Activated CD4-positive, alpha-beta T cell treated with anti-CD3 and anti-CD28 coated beads for 36 hours (primary cell): Measurements from ENCODE around the gene TMEM86B. TPM values are rescaled to one million over a fixed set of nuclear protein-coding genes. Genes with fewer than 3 reads are reported as not detected.
"Not testable (repeated sequence)": the region's sequence is repeated elsewhere in the genome, so short reads cannot be mapped to it uniquely, and the experiment has no call there.

ENCODE experiments used
- ATAC-seq: fragments of 200-7000 bp; cut with Tn5 transposase; one replicate; pipeline ENCODE4 v1.10.0; 2021; ENCODE audit warnings: mild to moderate bottlenecking, moderate library complexity
- CTCF ChIA-PET: fragments of 350-600 bp; sonication (Branson Sonifier 250); formaldehyde crosslinking; loops from one replicate; lab custom pipeline; 2021; ENCODE audit warnings: antibody characterized with exemption; lab: Charles Lee
- POLR2A ChIA-PET: fragments of 350-600 bp; sonication (Branson Sonifier 250); formaldehyde crosslinking; loops from one replicate; lab custom pipeline; 2021; ENCODE audit warnings: antibody characterized with exemption, inconsistent platforms; lab: Charles Lee
- DNase-seq: peaks from one replicate; pipeline ENCODE4 v3.0.0-alpha.2; 2020
- H3K27ac Mint-ChIP-seq: one replicate; pipeline ENCODE4 v1.8.0; 2021; ENCODE audit warnings: mixed read lengths
- H3K27me3 Mint-ChIP-seq: one replicate; pipeline ENCODE4 v1.8.0; 2021; ENCODE audit warnings: mixed read lengths
- H3K36me3 Mint-ChIP-seq: one replicate; pipeline ENCODE4 v1.8.0; 2021; ENCODE audit warnings: low read depth, mixed read lengths
- H3K4me1 Mint-ChIP-seq: one replicate; pipeline ENCODE4 v1.8.0; 2021; ENCODE audit warnings: mixed read lengths
- H3K4me3 Mint-ChIP-seq: one replicate; pipeline ENCODE4 v1.8.0; 2021; ENCODE audit warnings: mild to moderate bottlenecking, moderate library complexity, mixed read lengths
- H3K9me3 Mint-ChIP-seq: one replicate; pipeline ENCODE4 v1.8.0; 2021; ENCODE audit warnings: low read depth, mixed read lengths
- intact Hi-C, 2 experiments: fragments of 100-400 bp; cut with DNase I in 1 of 2; cut with micrococcal nuclease in 1 of 2; formaldehyde crosslinking; loops; one replicate each; pipeline versions ENCODE4 v1.14.2 to v1.15.1; 2022 to 2024; cut with DNase I, micrococcal nuclease
- total RNA-seq, 2 experiments: library from RNA; stranded (reverse); gene quantifications; one replicate each; pipeline ENCODE4 v1.2.3, GENCODE V29; 2021

Gene TMEM86B
- total RNA-seq, 2 experiments from 2014 or later: 4.9 to 9.0 TPM

GRCh38 chr19:55212447-55212846 lies 16.1 kb downstream of the TMEM86B start:
- Mint-ChIP-seq H3K4me1 (peaks cover 11% of the 10 kb centered on the region), H3K27ac (no peak overlapping the region), H3K9me3 (peaks cover 6% of the 10 kb centered on the region), H3K36me3 (peaks cover 3% of the 10 kb centered on the region), H3K27me3 (peaks cover 29% of the 10 kb centered on the region), H3K4me3 (no peak overlapping the region)
- DNase-seq (peak; percentile 78), ATAC-seq (no peak)
- intact Hi-C loops: loop anchor here in 1 of 2 experiments (2.0 kb wide), 1 partner anchor 206 kb away; no protein-coding TSS in a partner anchor
- CTCF ChIA-PET: interaction anchor here (0.6 to 0.7 kb wide), 2 partner anchors 48 to 290 kb away, joined by 3 read pairs; no protein-coding TSS in a partner anchor
- POLR2A ChIA-PET: interaction anchor here (0.6 to 0.7 kb wide), 2 partner anchors 264 to 292 kb away, joined by 3 read pairs; no protein-coding TSS in a partner anchor

GRCh38 chr19:55209693-55210472 lies 18.7 kb downstream of the TMEM86B start:
- ATAC-seq: no peak
- peaks cover 29% of the 10 kb centered on the region for H3K27me3 Mint-ChIP-seq
- H3K4me3 Mint-ChIP-seq: no peak overlapping the region
- POLR2A ChIA-PET: no interaction called here
- H3K4me1 Mint-ChIP-seq: peaks cover 2% of the 10 kb centered on the region
- DNase-seq: no peak
- no peak overlapping the region for H3K27ac Mint-ChIP-seq
- peaks cover 5% of the 10 kb centered on the region for H3K9me3 Mint-ChIP-seq
- CTCF ChIA-PET: no interaction called here
- peaks cover 3% of the 10 kb centered on the region for H3K36me3 Mint-ChIP-seq
- intact Hi-C loops: no loop called here

- no peak for ATAC-seq
- peaks cover 3% of the 10 kb centered on the region for H3K36me3 Mint-ChIP-seq
- H3K4me3 Mint-ChIP-seq: no peak within 1 kb of the TSS
- intact Hi-C loops: no loop called here
- H3K27me3 Mint-ChIP-seq: peaks cover 26% of the 10 kb centered on the region
- no peak within 1 kb of the TSS for H3K27ac Mint-ChIP-seq
- POLR2A ChIA-PET: interaction anchor here (0.5 kb wide), 1 partner anchor 16 kb away, joined by 4 read pairs; no protein-coding TSS in a partner anchor
- DNase-seq: no peak
- CTCF ChIA-PET: no interaction called here
- H3K4me1 Mint-ChIP-seq: peaks cover 2% of the 10 kb centered on the region
- H3K9me3 Mint-ChIP-seq: peaks cover 5% of the 10 kb centered on the region
Measured at GRCh38 chr19:55208880-55209692, 19.5 kb downstream of the TMEM86B start, which contains the start of gene PTPRH. TSS of gene PTPRH (minus strand) at chr19:55209501. CDS start at chr19:55209433, 68 bp downstream.

GRCh38 chr19:55206664-55207500 lies 21.7 kb downstream of the TMEM86B start:
- peaks cover 25% of the 10 kb centered on the region for H3K27me3 Mint-ChIP-seq
- DNase-seq (peak; percentile 76), ATAC-seq (peak; percentile 96)
- H3K4me3 Mint-ChIP-seq: no peak overlapping the region
- H3K4me1 Mint-ChIP-seq: peaks cover 2% of the 10 kb centered on the region
- no peaks in the 10 kb centered on the region for H3K36me3 Mint-ChIP-seq
- no peaks in the 10 kb centered on the region for H3K9me3 Mint-ChIP-seq
- intact Hi-C loops: no loop called here
- ChIA-PET POLR2A (no interaction called here), CTCF (no interaction called here)
- H3K27ac Mint-ChIP-seq: no peak overlapping the region

GRCh38 chr19:55202199-55202598 lies 26.4 kb downstream of the TMEM86B start:
- H3K9me3 Mint-ChIP-seq, H3K4me3 Mint-ChIP-seq, H3K36me3 Mint-ChIP-seq, ATAC-seq, DNase-seq, H3K4me1 Mint-ChIP-seq, POLR2A ChIA-PET, intact Hi-C loops, H3K27ac Mint-ChIP-seq, CTCF ChIA-PET: not testable (repeated sequence)
- H3K27me3 Mint-ChIP-seq: peaks cover 18% of the 10 kb centered on the region

- Mint-ChIP-seq H3K27ac (no peak overlapping the region), H3K9me3 (no peaks in the 10 kb centered on the region), H3K36me3 (no peaks in the 10 kb centered on the region), H3K27me3 (peaks cover 11% of the 10 kb centered on the region), H3K4me1 (no peaks in the 10 kb centered on the region), H3K4me3 (no peak overlapping the region)
- POLR2A ChIA-PET: no interaction called here
- ATAC-seq (no peak), DNase-seq (no peak)
- CTCF ChIA-PET: no interaction called here
- intact Hi-C loops: no loop called here
Measured at GRCh38 chr19:55199620-55200204, 28.9 kb downstream of the TMEM86B start.

GRCh38 chr19:55198651-55199050 lies 29.9 kb downstream of the TMEM86B start:
- DNase-seq: no peak
- intact Hi-C loops: no loop called here
- no peak overlapping the region for H3K27ac Mint-ChIP-seq
- H3K4me1 Mint-ChIP-seq: no peaks in the 10 kb centered on the region
- no peak overlapping the region for H3K4me3 Mint-ChIP-seq
- peaks cover 9% of the 10 kb centered on the region for H3K27me3 Mint-ChIP-seq
- ATAC-seq: no peak
- ChIA-PET CTCF (interaction anchor here (0.8 kb wide), 1 partner anchor 356 kb away, joined by 3 read pairs; no protein-coding TSS in a partner anchor), POLR2A (no interaction called here)
- no peaks in the 10 kb centered on the region for H3K36me3 Mint-ChIP-seq
- no peaks in the 10 kb centered on the region for H3K9me3 Mint-ChIP-seq

- CTCF ChIA-PET: interaction anchor here (0.7 kb wide), 1 partner anchor 296 kb away, joined by 3 read pairs; no protein-coding TSS in a partner anchor
Measured at GRCh38 chr19:55197528-55197927, 31.0 kb downstream of the TMEM86B start.

GRCh38 chr19:55196803-55197202 lies 31.8 kb downstream of the TMEM86B start:
- no peak for DNase-seq
- ChIA-PET CTCF (interaction anchor here (0.7 kb wide), 1 partner anchor 297 kb away, joined by 3 read pairs; no protein-coding TSS in a partner anchor), POLR2A (no interaction called here)
- no peak overlapping the region for H3K4me3 Mint-ChIP-seq
- no peaks in the 10 kb centered on the region for H3K9me3 Mint-ChIP-seq
- H3K27ac Mint-ChIP-seq: no peak overlapping the region
- H3K27me3 Mint-ChIP-seq: peaks cover 13% of the 10 kb centered on the region
- intact Hi-C loops: no loop called here
- H3K36me3 Mint-ChIP-seq: no peaks in the 10 kb centered on the region
- no peak for ATAC-seq
- no peaks in the 10 kb centered on the region for H3K4me1 Mint-ChIP-seq

More at GRCh38 chr19:55197528-55197927, 31.0 kb downstream of the TMEM86B start:
- H3K36me3 Mint-ChIP-seq: no peaks in the 10 kb centered on the region
- H3K4me1 Mint-ChIP-seq: no peaks in the 10 kb centered on the region
- POLR2A ChIA-PET: no interaction called here
- DNase-seq (no peak), ATAC-seq (peak; percentile 57)
- H3K9me3 Mint-ChIP-seq: no peaks in the 10 kb centered on the region
- H3K27ac Mint-ChIP-seq: no peak overlapping the region
- no peak overlapping the region for H3K4me3 Mint-ChIP-seq
- intact Hi-C loops: no loop called here
- peaks cover 13% of the 10 kb centered on the region for H3K27me3 Mint-ChIP-seq

- intact Hi-C loops: no loop called here
Measured at GRCh38 chr19:55193481-55193880, 35.1 kb downstream of the TMEM86B start.

More at GRCh38 chr19:55193481-55193880, 35.1 kb downstream of the TMEM86B start:
- H3K36me3 Mint-ChIP-seq: no peaks in the 10 kb centered on the region
- H3K9me3 Mint-ChIP-seq: no peaks in the 10 kb centered on the region
- peaks cover 7% of the 10 kb centered on the region for H3K27me3 Mint-ChIP-seq
- H3K4me3 Mint-ChIP-seq: no peak overlapping the region
- POLR2A ChIA-PET: interaction anchor here (0.8 kb wide), 1 partner anchor 15 kb away, joined by 4 read pairs; no protein-coding TSS in a partner anchor
- no peak overlapping the region for H3K27ac Mint-ChIP-seq
- DNase-seq (no peak), ATAC-seq (no peak)
- peaks cover 4% of the 10 kb centered on the region for H3K4me1 Mint-ChIP-seq
- CTCF ChIA-PET: interaction anchor here (1.0 kb wide), 1 partner anchor 99 kb away, joined by 6 read pairs; no protein-coding TSS in a partner anchor
